ENCODE measurements around the gene TTC7B.

GRCh38 chr14:90767899-90768298 is 48.3 kb downstream of the TTC7B start:
- TF ChIP-seq CTCF (IDR thresholded peaks at IDR 0.05) (no peak), POLR2A (IDR thresholded peaks at IDR 0.05) (no peak)

Data from esophagus squamous epithelium (tissue), 4 donors.